PFSK-1 (cell line): Measurements from ENCODE around the gene CLIP1.

Source experiments
- POLR2AphosphoS5 ChIP-seq: IDR thresholded peaks from 2 replicates; pipeline ENCODE4 v1.6.1; 2012; ENCODE audit warnings: low read depth, mild to moderate bottlenecking, control low read depth, low read length, moderate library complexity
- REST ChIP-seq, 2 experiments: IDR thresholded peaks; 2 replicates each; pipeline versions ENCODE4 v1.6.1 to v1.8.0; 2011 to 2012; ENCODE audit warnings: low read depth in 2 of 2, low read length in 2 of 2, control low read depth in 1 of 2, inconsistent platforms in 1 of 2, mild to moderate bottlenecking in 1 of 2, moderate library complexity in 1 of 2; ENCODE audit not compliant: insufficient read depth in 1 of 2

GRCh38 chr12:122266230-122266901 lies 156.1 kb downstream of the CLIP1 start, which contains the start of gene VPS33A:
- TF ChIP-seq POLR2AphosphoS5 (peak; percentile 69; the same call in 1 of the 2 replicates), REST (IDR thresholded peaks at IDR 0.05; ENCODE audit: insufficient read depth in 1 of 2, low read depth in 2 of 2, low read length in 2 of 2) (peak in 1 of 2 experiments; percentile 46; a peak in 3 of 4 replicates)
